Measurements from ENCODE around the gene HSD11B2.

GRCh38 chr16:67454852-67455251 is 23.9 kb downstream of the HSD11B2 start:
- TF ChIP-seq EZH2 (IDR thresholded peaks at IDR 0.05; ENCODE audit: low read length, missing control alignments) (no peak), CTCF (conservative IDR thresholded peaks at IDR 0.05 in 1 of 2, IDR thresholded peaks at IDR 0.05 in 1 of 2; ENCODE audit: low read depth in 1 of 2, low read length in 2 of 2) (no peak)

Data from fibroblast of lung (primary cell).